H9 (cell line): ENCODE results near the gene RNU1-3. TPM values are rescaled to one million over a fixed set of nuclear protein-coding genes. Genes with fewer than 3 reads are reported as not detected.
"Not testable (repeated sequence)": the region's sequence is repeated elsewhere in the genome, so short reads cannot be mapped to it uniquely, and the experiment has no call there.

Experiments used
- DNase-seq: peaks from one replicate; pipeline ENCODE4 v3.0.0-alpha.2; 2017
- H2AFZ ChIP-seq: one replicate; pipeline ENCODE4 v1.6.1; 2013; ENCODE audit warnings: mild to moderate bottlenecking, low read length, control low read depth, moderate library complexity
- H2AK5ac ChIP-seq: 2 replicates; pipeline ENCODE4 v1.6.1; 2013; ENCODE audit warnings: low read length, control low read depth, mixed read lengths; ENCODE audit not compliant: insufficient read length
- H2BK120ac ChIP-seq: one replicate; pipeline ENCODE4 v1.6.1; 2013; ENCODE audit warnings: low read depth, mild to moderate bottlenecking, low read length, control low read depth, inconsistent platforms; ENCODE audit not compliant: poor library complexity, severe bottlenecking
- H2BK12ac ChIP-seq: 2 replicates; pipeline ENCODE4 v1.6.1; 2013; ENCODE audit warnings: low read length, control low read depth, mixed read lengths, low read depth; ENCODE audit not compliant: insufficient read length
- H2BK15ac ChIP-seq: 2 replicates; pipeline ENCODE4 v1.6.1; 2013; ENCODE audit warnings: low read depth, low read length, control low read depth
- H2BK20ac ChIP-seq: one replicate; pipeline ENCODE4 v1.6.1; 2013; ENCODE audit warnings: low read depth, mild to moderate bottlenecking, low read length, control low read depth, inconsistent platforms; ENCODE audit not compliant: poor library complexity, severe bottlenecking
- H2BK5ac ChIP-seq: 2 replicates; pipeline ENCODE4 v1.6.1; 2013; ENCODE audit warnings: low read length, control low read depth, mixed read lengths; ENCODE audit not compliant: insufficient read length
- H3K14ac ChIP-seq: 2 replicates; pipeline ENCODE4 v1.6.1; 2013; ENCODE audit warnings: low read length, control low read depth; ENCODE audit not compliant: insufficient read depth
- H3K18ac ChIP-seq: 2 replicates; pipeline ENCODE4 v1.6.1; 2013; ENCODE audit warnings: low read depth, mild to moderate bottlenecking, mixed read lengths, low read length, control low read depth; ENCODE audit not compliant: insufficient read length
- H3K23ac ChIP-seq: 2 replicates; pipeline ENCODE4 v1.6.1; 2013; ENCODE audit warnings: low read length, control low read depth, mixed read lengths, low read depth; ENCODE audit not compliant: insufficient read length
- H3K23me2 ChIP-seq: 2 replicates; pipeline ENCODE4 v1.6.1; 2013; ENCODE audit warnings: low read depth, mild to moderate bottlenecking, mixed read lengths, low read length, control low read depth; ENCODE audit not compliant: insufficient read length, poor library complexity, severe bottlenecking
- H3K27ac ChIP-seq: 2 replicates; pipeline ENCODE4 v1.5.1; 2013; ENCODE audit warnings: low read length, control low read depth, mixed read lengths, low read depth; ENCODE audit not compliant: insufficient read length
- H3K27me3 ChIP-seq: 2 replicates; pipeline ENCODE4 v1.6.1; 2013; ENCODE audit warnings: low read length, control low read depth, inconsistent platforms; ENCODE audit not compliant: insufficient read depth
- H3K4ac ChIP-seq: 2 replicates; pipeline ENCODE4 v1.6.1; 2013; ENCODE audit warnings: low read depth, mild to moderate bottlenecking, control low read depth, inconsistent platforms, low read length, moderate library complexity
- H3K4me1 ChIP-seq: 2 replicates; pipeline ENCODE4 v1.6.1; 2013; ENCODE audit warnings: low read length, control low read depth, inconsistent platforms; ENCODE audit not compliant: insufficient read depth
- H3K4me2 ChIP-seq: 2 replicates; pipeline ENCODE4 v1.6.1; 2013; ENCODE audit warnings: low read length, control low read depth, mixed read lengths; ENCODE audit not compliant: insufficient read length, insufficient read depth
- H3K56ac ChIP-seq: 2 replicates; pipeline ENCODE4 v1.6.1; 2013; ENCODE audit warnings: low read depth, mild to moderate bottlenecking, mixed read lengths, low read length, control low read depth; ENCODE audit not compliant: insufficient read length
- H3K79me1 ChIP-seq: 2 replicates; pipeline ENCODE4 v1.6.1; 2013; ENCODE audit warnings: low read depth, mild to moderate bottlenecking, moderate library complexity, low read length, control low read depth, inconsistent platforms; ENCODE audit not compliant: insufficient read depth, poor library complexity, severe bottlenecking
- H3K79me2 ChIP-seq: 2 replicates; pipeline ENCODE4 v1.6.1; 2013; ENCODE audit warnings: low read length, control low read depth, inconsistent platforms; ENCODE audit not compliant: insufficient read depth
- H3K9ac ChIP-seq: 2 replicates; pipeline ENCODE4 v1.6.1; 2013; ENCODE audit warnings: low read length, control low read depth, mixed read lengths; ENCODE audit not compliant: insufficient read length; ENCODE audit errors: extremely low read depth
- H3K9me3 ChIP-seq: one replicate; pipeline ENCODE4 v1.6.1; 2013; ENCODE audit warnings: low read depth, low read length, inconsistent platforms; ENCODE audit not compliant: control insufficient read depth
- H3T11ph ChIP-seq: one replicate; pipeline ENCODE4 v1.6.1; 2013; ENCODE audit warnings: mild to moderate bottlenecking, low read length, control low read depth, inconsistent platforms
- H4K20me1 ChIP-seq: one replicate; pipeline ENCODE4 v1.6.1; 2013; ENCODE audit not compliant: control insufficient read depth, insufficient read length, insufficient read depth
- H4K5ac ChIP-seq: 2 replicates; pipeline ENCODE4 v1.6.1; 2013; ENCODE audit warnings: low read depth, mild to moderate bottlenecking, mixed read lengths, low read length, control low read depth; ENCODE audit not compliant: insufficient read length
- H4K8ac ChIP-seq: replicated peaks from 2 replicates; pipeline ENCODE4 v1.6.1; 2013; ENCODE audit warnings: low read length, control low read depth, mixed read lengths, low read depth; ENCODE audit not compliant: insufficient read length
- H4K91ac ChIP-seq: 2 replicates; pipeline ENCODE4 v1.6.1; 2013; ENCODE audit warnings: low read depth, mild to moderate bottlenecking, moderate library complexity, mixed read lengths, low read length, control low read depth; ENCODE audit not compliant: insufficient read length
- H3K27ac Mint-ChIP-seq, 3 experiments: 2 replicates in 2 of 3; 3 replicates in 1 of 3; pipeline ENCODE4 v1.8.0; 2020 to 2021; ENCODE audit warnings: mixed read lengths in 3 of 3, mild to moderate bottlenecking in 1 of 3, moderate library complexity in 1 of 3
- H3K27me3 Mint-ChIP-seq: 2 replicates; pipeline ENCODE4 v1.8.0; 2021; ENCODE audit warnings: low read depth, mild to moderate bottlenecking, moderate library complexity, mixed read lengths
- H3K36me3 Mint-ChIP-seq, 3 experiments: 2 replicates in 2 of 3; 3 replicates in 1 of 3; pipeline ENCODE4 v1.8.0; 2020 to 2021; ENCODE audit warnings: low read depth in 3 of 3, mixed read lengths in 3 of 3; ENCODE audit not compliant: insufficient read depth in 1 of 3
- H3K4me1 Mint-ChIP-seq, 2 experiments: 2 replicates each; pipeline ENCODE4 v1.8.0; 2020; ENCODE audit warnings: mixed read lengths in 2 of 2
- H3K4me3 Mint-ChIP-seq, 2 experiments: 2 replicates in 1 of 2; 3 replicates in 1 of 2; pipeline ENCODE4 v1.8.0; 2020 to 2021; ENCODE audit warnings: mild to moderate bottlenecking in 2 of 2, mixed read lengths in 2 of 2, moderate library complexity in 1 of 2
- H3K9me3 Mint-ChIP-seq, 2 experiments: 2 replicates in 1 of 2; 3 replicates in 1 of 2; pipeline ENCODE4 v1.8.0; 2020; ENCODE audit warnings: mild to moderate bottlenecking in 2 of 2, mixed read lengths in 2 of 2, moderate library complexity in 1 of 2
- WGBS: extraction: QIAGEN DNeasy Blood & Tissue Kit; methylation state at CpG from one replicate; pipeline ENCODE4 v1.1.7; 2013; ENCODE audit warnings: missing lambda C conversion rate, low lambda C conversion rate, mixed read lengths; ENCODE audit not compliant: insufficient read length; ENCODE audit errors: extremely low coverage; 5-methylcytosine and 5-hydroxymethylcytosine counted together
- total RNA-seq: library from RNA; stranded (reverse); gene quantifications from 2 replicates; pipeline ENCODE4 v1.2.1, GENCODE V29; 2021

RNU1-3 gene
- total RNA-seq, 1 experiment from 2014 or later = 2,051 TPM

DNA sequence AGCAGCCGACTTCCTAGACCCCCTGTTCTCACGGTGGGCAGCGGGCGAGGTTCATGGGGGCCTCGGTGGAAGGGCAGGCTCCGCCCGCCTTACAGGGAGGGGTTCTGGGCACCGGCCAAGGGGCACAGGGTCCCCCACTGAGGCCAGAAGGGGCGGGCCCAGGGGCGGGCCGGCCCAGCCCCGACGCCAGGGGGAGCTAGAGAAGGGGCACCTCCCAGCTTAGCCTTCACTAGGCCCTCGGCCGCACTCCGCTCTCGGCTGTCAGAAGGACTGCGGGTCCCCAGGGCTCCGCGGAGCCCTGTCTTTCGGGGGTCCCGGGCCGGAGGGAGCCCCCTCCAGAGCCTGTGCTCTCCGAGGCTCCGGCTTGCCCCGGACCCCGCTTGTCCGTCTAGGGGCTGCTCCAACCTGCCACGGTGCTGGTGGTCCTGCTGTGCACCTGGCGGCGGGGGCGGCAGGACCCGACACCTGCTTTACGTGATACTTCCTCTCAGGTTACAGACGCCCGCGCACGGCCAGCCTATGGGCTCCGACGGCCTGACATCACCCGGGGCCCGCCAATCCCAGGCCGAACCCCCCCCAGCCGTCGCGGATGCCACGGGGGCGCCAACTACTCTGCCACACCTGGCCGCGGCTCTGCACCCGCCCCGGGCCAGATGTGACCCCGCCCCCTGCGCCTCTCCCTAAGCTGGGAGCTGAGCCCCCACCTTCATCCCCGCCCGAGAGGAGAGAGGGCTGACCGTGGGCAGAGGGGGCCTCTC lies 33.6 kb upstream of the RNU1-3 start:
- H3K9me3 ChIP-seq, H3K36me3 Mint-ChIP-seq, H3K79me1 ChIP-seq, H3K14ac ChIP-seq, H4K20me1 ChIP-seq, H3K27ac Mint-ChIP-seq, H4K91ac ChIP-seq, H3K27me3 Mint-ChIP-seq, H3K4me1 ChIP-seq, H3K27me3 ChIP-seq, H2BK20ac ChIP-seq, H3K23ac ChIP-seq, H2BK15ac ChIP-seq, H2BK120ac ChIP-seq, H3K56ac ChIP-seq, H2AK5ac ChIP-seq, H3K4me3 Mint-ChIP-seq, H2AFZ ChIP-seq, H2BK5ac ChIP-seq, H3K4ac ChIP-seq, DNase-seq, H3K4me1 Mint-ChIP-seq, H3K9ac ChIP-seq, H3T11ph ChIP-seq, H4K5ac ChIP-seq, H3K4me2 ChIP-seq, H3K23me2 ChIP-seq, H3K9me3 Mint-ChIP-seq, H2BK12ac ChIP-seq, H3K18ac ChIP-seq, H3K27ac ChIP-seq, H4K8ac ChIP-seq, H3K79me2 ChIP-seq: not testable (repeated sequence)
- no CpG with 5 or more reads among the region's 57 CpGs for WGBS

DNA sequence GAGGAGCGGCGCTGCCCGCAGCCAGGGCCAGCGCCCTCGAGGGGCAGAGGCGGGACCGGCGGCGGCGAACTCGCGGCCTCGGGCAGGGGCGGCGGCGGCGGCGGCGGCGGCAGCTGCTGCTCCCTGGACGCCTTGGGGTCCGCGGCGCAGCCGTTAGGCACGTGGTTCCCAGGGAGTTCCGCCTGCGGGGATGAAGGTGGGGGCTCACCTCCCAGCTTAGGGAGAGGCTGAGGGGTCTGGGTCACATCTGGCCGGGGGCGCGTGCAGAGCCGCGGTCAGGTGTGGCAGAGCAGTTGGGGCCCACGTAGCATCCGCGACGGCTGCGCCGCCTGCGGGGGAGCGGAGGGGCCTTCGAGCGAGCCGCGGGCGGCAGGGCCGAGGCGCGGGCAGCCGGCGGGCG lies 32.7 kb upstream of the RNU1-3 start:
- not testable (repeated sequence) for H2BK15ac ChIP-seq, H3K9me3 ChIP-seq, H3K9ac ChIP-seq, H3K4me3 Mint-ChIP-seq, H2BK12ac ChIP-seq, H3K27ac Mint-ChIP-seq, H4K5ac ChIP-seq, H3K23ac ChIP-seq, H2AK5ac ChIP-seq, H3K18ac ChIP-seq, H3K27me3 ChIP-seq, H2AFZ ChIP-seq, H3K27ac ChIP-seq, H4K8ac ChIP-seq, H3K36me3 Mint-ChIP-seq, H4K91ac ChIP-seq, H3K14ac ChIP-seq, H3K56ac ChIP-seq, H3K79me1 ChIP-seq, H3K79me2 ChIP-seq, H3K4me2 ChIP-seq, H2BK5ac ChIP-seq, H3K4me1 Mint-ChIP-seq, H2BK120ac ChIP-seq, H3T11ph ChIP-seq, H3K27me3 Mint-ChIP-seq, H4K20me1 ChIP-seq, H2BK20ac ChIP-seq, H3K9me3 Mint-ChIP-seq, H3K4me1 ChIP-seq, H3K23me2 ChIP-seq, H3K4ac ChIP-seq
- DNase-seq = peak; percentile 34
- no CpG with 5 or more reads among the region's 52 CpGs for WGBS
